Activated gamma-delta T cell treated with anti-CD3 and anti-CD28 coated beads, Interleukin-2, amount 50 U/mL, for 16 hours (primary cell): Measurements from ENCODE around the gene HPSE2.

Experiments
- DNase-seq: peaks from one replicate; pipeline ENCODE4 v3.0.0-alpha.2; 2020; ENCODE audit warnings: low read depth

HPSE2 gene

DNA sequence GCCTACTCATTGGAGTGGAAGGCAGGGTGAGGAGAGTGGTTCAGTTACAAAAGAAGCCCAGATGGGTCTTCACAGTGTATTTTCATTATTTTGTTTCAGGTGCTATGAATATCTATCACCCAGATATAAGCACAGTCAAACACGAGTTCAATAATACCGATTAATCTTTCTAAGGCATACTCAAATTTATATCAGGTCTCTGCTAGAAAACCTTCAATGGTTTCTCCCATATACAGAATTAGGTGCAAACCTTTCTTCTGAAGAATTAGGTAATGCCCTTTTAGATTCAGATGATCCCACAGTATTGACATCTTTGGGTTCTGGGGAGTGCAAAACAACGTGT is 774.2 kb downstream of the HPSE2 start:
- DNase-seq = no peak

DNA sequence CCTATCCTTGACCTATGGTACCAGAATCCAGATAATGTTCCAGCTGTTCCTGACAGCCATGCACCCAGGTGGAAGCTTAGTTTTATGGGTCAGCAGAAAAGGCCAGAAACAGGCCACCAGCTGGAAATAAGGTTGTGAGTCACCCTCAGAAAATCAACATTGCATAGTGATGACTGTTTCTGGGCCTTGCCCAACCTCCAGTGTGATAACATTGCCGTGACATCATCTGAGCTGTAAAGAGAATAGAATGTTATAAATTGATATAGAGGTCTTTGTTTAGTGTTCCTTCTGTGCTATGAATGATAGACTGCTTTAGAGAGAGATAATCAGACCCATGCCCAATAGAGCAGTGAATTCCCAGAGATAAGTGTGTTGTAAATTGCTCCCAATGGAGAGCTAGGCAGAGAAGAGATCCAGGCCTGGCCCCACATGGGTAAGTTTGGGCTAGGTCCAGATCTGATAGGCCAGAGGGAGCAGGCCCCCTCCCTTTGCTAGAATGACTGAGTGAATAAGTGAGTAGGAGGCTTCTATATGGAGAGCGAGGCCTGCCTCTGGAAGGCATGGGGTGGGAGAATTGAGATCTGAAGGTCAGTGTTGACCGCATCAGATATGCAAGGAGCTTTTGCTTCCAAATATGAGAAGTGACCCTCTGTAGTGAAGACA is 774.7 kb downstream of the HPSE2 start:
- DNase-seq = no peak

DNA sequence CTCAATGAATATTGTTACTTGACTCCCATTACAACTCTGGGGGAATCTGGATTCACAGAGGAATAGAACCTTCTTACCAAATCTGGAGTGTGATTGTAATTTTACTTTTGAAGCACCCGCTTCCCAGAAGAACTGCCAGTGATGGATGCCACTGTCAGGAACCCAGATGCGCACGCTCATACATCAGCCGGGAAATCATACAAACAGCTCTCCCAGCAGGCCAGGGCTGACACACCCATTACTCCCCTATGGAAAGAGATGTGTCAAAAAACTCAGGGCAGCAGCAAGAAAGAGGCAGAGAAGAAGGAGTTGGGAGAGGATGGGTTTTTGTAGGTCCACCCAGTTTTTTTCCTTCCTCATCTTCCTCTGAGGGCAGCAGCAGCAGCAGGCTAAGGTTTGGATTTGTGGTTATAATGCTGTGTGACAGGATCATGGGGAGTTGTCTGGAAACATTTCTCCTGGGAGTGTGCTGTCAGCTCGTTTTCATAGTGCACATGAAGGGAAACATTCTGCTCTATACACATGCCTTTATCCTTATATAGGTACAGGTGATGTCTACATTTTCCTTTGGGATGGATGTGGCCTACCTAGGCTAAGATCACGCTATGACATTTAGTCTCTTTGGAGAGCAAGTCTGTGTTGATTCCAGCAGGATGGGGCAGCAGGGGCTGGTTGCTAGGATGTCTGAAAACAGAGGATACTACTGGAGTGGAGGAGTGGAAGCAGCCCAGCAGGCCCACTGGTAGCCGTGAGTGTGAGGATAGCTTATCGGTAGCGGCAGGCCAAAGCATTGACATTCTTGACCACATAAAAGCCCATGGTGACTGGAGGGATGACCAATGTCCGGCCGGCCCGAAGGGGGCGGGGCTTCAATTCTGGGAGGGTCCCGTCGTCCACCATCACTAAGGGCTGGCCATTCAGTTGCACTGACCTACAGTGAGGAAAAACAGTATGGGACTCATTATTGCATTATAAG is 776.6 kb downstream of the HPSE2 start:
- DNase-seq = no peak

DNA sequence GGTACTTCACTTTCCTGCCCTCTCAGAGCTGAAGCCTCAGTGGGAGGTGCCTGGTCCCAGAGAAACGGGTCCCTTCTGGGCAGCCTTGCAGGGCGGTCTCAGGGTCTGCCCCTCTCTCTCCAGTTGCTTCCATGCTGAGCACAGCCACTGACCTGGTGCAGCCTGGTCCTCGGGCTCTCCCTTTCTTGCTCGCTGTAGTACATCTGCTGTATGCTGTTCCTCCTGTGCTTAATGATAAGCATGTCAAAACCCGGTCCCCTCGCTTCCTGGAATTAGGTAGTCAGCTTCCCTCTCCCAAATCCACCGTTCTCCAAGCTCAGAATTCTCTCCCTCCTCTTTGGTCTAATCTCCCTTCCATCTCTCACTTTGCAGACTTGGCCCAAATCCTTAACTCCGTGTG is 777.9 kb downstream of the HPSE2 start:
- no peak for DNase-seq

DNA sequence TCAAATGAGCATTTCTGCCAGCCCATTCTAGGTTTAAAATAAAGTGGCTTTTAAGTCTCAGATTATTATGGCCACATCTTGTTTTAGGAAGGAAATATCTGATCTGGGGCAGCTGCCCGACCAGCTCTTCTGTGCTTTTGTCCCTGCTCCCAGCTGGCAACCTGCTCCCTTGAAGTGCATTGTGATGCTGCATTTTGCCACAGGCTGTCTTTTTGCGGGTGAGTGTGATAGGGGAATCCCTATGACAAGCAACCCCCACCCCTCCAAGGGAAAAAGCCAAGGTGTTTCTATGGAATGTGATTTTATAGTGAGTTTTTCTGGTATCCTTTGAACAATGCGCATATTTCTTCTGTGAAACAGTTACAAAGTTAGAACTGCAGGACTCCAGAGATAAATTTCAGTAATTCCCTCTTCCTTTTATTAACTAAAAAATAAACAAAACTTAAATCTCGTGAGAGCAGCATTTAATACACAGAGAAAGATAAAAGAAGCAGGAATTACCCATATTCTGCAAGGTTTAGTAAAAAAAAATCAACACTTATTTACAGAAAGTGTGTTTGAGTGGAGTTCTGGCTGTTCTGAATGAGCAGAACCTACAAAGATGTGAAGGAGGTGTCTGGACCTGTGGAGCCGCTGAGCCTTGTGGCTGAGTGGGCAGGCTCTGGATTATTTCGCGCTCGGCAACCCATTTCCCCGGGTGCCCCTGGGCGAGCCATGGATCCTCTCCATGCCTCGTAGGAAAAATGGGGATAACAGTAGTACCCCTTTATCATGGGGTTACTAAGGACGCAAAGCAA is 778.8 kb downstream of the HPSE2 start:
- no peak for DNase-seq

DNA sequence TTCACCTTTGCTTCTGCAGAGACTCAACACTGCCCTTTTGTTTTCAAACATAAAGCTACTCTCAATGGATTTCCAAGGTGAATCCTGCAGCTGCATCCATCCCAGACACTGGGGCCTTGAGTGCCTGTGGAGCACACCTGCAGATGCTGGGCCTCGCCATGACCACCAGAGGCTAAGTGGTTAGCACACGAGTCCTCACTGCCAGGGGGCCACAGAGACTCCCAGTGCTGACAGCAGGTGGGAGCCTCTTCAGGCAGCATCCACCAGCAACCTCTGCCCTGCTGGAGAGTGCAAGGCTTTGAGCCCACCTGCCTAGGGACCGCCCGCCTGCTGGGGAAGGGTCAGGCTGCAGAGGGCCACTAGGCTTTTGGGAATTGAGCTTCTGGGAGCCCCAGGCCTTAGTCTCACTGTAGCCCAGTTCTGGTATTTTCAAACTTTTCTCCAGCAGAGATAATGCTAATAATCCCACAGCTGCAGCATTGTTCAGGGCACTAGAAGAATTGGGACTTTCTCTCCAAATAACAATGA is 779.5 kb downstream of the HPSE2 start:
- no peak for DNase-seq

DNA sequence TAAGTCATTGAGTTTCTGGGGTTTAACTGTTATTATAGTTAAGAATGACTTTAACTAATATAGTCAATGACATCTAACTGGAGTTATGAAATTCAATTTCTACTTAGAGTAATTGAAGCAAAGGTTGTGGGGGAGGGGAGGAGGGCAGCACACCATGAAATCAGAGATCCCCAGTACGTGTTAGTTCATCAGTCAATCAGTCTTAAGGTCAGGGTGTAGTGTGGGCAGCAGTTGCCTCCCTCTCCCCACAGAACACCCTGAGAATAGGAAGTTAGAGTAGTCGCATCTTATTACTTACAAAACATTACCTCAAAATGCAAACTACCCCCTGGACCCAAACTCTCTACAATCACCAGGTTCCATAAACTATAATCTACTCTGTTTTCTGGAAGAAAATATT is 781.9 kb downstream of the HPSE2 start:
- no peak for DNase-seq

DNA sequence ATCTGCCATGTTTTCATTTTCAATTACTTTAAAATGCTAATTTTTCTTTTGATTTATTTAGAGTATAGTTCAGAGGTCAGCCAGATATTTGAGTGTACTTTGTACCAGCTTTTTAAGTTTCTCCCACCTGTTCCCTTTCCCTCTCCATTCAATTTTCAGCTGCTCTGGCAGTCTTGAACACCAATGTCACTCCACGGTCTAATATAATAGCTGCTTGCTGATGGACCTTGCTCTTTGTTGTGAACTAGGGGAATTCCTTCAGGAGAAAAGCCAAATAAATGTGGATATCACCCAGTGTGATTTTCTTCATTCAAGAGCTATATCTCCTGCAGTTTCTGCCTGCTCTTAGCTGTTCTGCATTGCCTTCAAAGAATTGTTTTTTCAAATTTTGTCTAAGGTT is 785.0 kb downstream of the HPSE2 start:
- DNase-seq = no peak

DNA sequence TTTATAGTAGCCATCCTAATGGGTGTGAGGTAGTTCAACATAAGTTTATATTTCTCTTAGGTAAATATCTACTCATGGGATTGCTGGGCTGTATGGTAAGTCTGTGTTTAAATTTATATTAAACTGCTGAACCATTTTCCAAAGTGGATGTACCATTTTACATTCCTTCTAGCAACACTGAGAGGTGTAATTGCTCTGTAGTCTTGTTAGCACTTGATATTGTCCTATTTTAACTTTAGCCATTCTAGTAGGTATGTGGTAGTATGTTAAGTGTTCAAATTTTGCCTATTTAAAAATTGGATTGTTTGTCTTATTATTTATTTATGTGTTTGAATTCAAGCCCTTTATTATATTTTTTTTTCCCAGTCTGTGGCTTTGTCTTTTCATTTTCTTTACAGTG is 786.4 kb downstream of the HPSE2 start:
- no peak for DNase-seq

DNA sequence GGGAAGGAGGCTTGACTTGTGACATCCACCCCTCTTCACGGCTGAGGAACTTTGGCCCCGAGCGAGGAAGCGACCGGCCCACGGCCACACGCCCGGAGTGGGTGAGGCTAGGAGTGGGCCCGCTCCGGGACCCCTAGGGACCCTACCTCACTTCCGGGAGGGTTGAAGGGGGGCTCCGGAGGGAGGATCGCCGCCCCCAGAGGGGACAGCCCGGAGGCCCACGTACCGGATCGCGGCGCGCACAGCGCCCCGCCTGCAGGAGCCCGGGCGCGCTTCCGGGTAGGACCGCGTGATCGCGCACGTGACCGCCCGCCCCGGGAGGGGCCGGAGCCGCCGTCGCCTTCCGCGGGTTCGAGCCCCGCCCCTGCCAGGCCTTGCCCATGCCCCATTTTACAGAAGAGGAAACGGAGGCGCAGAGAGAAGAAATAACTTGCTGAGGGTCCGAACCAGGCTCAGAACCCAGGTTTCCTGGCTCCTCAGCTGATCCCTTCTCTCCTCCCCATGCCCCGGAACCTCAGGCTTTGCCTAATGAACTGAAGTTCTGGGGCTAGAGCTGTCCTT is 788.9 kb downstream of the HPSE2 start, which contains the start of gene HPS1:
TSS of gene HPS1 (minus strand) at position 275 of the 561 bp plus-strand sequence. CDS start 3,695 bp downstream, outside the sequence.
- peak; percentile 68 for DNase-seq

DNA sequence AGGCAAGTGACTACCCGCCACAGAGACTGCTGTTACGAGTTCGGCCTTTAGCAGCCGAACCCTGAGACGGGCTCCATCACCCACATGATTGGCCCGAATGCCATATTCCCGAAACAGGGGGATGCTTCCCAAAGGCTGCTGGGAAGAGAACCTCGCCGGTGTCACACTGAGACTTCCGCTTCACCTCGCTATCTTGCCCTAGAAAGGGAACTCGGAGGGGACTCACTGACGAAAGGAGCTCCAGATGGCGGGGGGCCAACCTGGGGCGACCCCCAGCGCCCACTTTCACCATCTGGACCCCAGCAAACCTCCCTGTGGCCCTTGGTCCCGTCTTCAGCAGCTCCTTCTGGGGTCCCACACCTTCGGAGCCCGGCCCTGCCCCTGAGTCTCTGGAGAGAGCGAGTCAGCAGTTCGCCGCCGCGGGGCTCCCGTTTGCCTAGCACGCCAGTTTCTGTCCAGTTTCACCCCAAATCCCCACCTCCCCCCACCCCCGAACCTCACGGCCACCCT is 789.4 kb downstream of the HPSE2 start:
- no peak for DNase-seq

DNA sequence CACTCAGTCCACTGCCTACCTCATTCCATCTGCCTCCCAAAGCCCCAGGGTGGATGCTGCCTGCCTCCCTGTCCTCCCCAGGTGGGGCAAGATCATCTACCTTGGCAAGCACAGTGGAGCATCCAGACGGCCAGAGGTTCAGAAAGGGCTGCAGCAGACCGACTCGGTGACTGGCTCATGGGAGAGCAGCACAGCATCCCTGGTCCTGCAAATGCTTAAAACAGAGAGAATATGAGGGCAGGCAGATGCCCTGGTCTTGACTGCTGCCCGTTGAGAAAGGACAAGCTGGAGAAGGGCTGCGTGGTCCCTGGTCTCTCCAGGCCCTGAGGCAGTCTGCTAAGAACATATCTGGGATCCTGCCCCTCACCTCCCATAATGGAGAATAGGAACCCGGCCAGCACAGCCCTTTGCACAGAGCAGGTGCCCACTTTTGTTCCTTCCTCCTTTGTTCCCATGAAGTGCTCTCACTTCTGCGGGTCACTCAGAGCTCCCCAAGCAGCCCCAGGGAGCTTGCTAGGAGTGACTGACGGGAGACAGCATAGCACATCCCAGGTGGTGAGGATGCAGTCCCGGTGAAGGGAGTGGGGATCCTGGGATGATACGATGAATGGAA is 790.3 kb downstream of the HPSE2 start:
- DNase-seq = no peak

DNA sequence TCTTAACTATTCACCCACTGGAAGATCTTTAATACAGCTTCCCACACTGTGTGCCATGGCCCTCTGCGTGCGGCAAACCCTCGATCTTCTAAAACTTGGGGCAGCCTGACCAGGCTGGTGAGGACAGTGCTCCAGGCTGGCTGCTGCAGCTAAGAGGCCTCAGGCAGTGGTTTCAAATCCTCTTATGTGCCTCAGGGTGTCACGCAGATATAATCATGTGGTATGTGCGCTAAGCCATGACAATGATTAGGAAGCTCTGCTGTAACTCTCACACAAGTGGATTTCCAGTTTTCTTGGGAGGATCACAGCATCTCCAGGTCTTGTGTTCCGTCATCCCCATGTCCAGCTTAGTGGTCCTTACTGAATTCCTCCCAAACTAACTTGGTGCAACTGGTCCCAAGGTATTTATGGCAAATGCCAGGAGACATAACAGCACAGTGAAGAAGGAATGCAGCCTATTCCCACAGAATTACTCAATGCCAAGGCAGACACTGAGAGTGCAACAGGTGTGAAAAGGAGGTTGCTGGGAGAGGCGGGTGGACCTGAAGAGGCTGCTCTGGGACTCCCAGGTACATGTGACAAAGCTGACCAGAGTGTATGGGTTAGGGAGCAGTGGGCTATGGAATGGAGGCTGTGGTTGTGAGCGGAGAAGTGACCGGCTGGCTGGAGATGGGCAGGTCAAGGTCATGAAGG is 791.2 kb downstream of the HPSE2 start:
- DNase-seq = no peak

DNA sequence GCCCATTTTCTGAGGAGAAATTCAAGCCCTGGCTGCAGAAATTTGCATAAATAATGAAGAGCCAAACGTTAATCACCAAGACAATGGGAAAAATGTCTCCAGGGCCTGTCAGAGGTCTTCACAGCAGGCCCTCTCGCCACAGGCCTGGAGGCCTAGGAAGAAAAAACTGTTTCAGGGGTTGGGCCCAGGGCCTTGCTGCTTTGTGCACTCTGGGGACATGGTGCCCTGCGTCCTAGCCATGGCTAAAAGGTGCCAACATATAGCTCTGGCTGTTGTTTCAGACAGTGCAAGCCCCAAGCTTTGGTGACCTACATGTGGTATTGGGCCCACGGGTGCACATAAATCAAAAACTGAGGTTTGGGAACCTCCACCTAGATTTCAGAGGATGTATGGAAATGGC is 796.9 kb downstream of the HPSE2 start:
- no peak for DNase-seq

DNA sequence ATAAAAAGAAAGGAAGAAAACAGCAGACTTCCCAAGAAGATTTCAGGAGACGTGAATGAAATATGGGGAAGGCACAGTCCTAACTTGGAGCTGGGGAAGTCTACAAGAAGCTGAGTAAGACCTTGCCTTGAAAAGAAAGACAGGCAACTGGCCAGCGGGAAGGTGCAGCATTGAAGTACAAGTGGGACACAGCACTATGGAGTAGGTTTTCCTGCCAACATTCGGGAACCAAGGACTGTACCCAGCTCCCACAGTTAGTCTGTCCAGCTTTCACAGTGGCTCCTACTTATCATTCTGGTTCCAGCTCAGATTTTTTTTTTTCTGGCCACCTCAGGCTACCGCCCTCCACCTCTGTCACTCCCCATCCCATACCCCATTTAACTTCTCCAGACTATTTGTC is 798.9 kb downstream of the HPSE2 start:
- no peak for DNase-seq

DNA sequence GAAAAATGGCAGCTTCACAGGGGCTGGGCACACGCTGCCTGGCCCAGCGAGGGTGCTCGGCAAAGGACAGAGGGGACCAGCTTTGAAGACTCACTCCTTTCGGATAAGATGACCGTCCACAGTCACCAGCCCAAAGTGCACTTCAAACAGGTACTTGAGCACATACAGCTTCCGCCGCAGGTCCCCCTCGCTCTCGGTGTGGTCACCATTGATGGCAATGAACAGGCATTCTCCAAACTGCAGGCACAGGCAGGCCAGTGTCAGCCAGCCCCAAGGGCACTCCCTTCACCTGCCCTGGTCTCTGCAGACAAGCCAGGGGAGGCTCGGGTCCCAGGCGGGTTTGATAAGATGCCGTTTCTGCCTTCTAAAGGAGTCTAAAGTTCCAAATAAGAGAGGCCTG is 800.5 kb downstream of the HPSE2 start:
- DNase-seq = no peak

DNA sequence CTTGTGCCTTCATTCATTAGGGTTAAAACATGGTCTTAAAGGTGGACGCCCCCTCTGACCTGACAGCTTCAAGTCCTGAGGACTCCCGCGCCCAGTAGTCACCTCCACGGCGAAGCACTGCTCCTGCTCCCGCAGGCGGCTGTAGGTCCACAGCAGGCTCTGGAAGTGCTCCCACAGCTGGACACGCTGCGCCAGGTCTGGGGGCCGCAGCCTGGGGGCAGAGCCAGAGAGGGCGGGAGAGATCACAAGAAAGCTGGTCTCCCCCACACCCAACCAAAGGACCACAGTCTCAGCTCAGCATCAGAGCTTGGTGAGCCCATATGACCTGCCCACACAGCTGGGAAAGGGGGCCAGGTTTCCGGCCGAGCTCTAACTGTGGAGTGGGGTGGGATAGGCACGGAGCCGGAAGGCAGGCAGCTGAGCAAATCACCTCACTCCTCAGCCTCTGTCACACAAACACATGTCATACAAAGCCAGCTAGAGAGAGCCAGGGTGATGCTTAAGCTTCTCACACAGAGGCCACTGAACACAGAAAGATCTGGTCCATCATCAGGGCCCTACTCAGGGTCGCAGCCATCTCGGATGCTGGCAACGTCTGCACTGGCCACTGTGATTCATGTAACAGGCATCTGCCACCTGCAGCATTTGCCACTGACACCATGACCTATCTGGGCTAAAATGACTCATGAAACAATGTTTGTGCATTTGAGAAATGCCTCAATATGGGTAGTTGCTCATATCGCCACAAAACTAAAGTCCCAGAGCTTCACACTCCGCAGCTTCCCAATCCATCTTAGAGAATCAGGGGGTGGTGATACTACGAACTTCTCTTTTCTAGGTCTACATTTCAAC is 801.5 kb downstream of the HPSE2 start:
- no peak for DNase-seq

DNA sequence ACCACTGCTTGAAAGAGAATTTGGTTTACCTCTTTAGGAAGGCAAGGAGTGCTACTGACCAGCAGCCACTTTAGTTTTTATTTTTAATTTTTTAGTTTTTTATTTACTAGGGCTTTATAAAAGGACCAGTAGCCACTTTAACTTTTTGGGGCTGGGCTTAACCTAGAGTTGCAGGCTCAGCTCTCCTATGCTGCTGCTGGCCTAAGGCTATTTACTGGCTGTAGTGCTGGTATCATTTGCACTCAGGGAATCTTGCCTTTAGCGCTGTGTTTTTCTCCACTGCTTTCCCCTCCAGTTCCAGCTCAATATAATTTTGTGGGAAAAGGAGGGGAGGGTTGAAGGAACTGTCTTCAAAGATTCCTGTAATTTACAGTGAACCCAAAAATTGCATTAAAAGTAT is 802.3 kb downstream of the HPSE2 start:
- DNase-seq = no peak

DNA sequence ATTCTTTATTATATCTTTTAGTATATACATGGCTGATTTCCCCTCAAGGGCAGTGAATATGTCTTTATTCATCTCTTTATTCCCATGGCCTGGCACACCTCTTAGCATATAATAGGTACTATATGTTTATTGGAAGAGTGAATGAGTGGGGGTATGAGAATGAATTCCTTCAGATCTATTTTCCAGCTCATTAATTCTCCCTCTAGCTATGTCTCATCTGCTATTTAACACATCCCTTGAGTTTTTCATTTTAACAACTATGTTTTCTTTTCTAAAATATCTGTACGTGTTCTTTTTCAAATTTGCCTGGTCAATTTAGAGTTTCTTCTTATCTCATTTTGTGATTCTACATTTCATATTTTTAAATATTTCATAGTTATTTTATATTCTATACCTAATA is 803.3 kb downstream of the HPSE2 start:
- no peak for DNase-seq

DNA sequence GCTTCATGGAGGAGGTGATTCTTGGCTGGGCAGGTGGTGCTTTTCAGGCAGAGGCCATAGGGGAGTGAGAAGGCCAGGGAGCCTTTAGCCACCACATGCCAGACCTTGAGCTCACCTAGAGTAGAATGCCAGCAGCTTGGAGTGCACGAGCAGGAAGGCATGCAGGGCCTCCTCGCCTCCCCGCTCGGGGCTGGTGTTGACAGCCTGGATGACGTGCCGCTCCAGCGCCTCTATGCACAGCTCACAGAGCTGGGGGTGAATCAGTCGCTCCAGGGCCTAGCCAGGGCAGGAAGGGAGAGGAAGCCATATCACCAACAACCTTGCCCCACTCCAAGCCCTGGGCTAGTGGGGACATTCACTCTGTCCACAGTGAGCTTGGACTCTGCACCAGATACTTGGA is 804.6 kb downstream of the HPSE2 start:
- DNase-seq = no peak
